ENCODE results near the gene GDI1. TPM values are rescaled to one million over a fixed set of nuclear protein-coding genes. Genes with fewer than 3 reads are reported as not detected.

The GDI1 gene
- total RNA-seq, 2 experiments from 2014 or later = 87.0 to 97.3 TPM

GRCh38 chrX:154432210-154432609, 4.7 kb upstream of the GDI1 start:
- POLR2A ChIA-PET = no interaction called here

GRCh38 chrX:154433605-154434004, 3.3 kb upstream of the GDI1 start:
- POLR2A ChIA-PET = interaction anchor here (0.6 kb wide), 1 partner anchor 70 kb away, joined by 3 read pairs; no protein-coding TSS in a partner anchor
- CTCF ChIA-PET = no interaction called here

More at GRCh38 chrX:154432210-154432609, 4.7 kb upstream of the GDI1 start:
- CTCF ChIA-PET = no interaction called here

- CTCF ChIA-PET = no interaction called here
- POLR2A ChIA-PET = no interaction called here
These were observed 2.4 kb upstream of the GDI1 start for GRCh38 chrX:154434394-154435168.

- CTCF ChIA-PET = no interaction called here
- POLR2A ChIA-PET = no interaction called here
These were observed 1.7 kb upstream of the GDI1 start for GRCh38 chrX:154435171-154435733.

GRCh38 chrX:154436374-154436982, 476 bp upstream of the GDI1 start:
- ChIA-PET CTCF (no interaction called here), POLR2A (no interaction called here)

GRCh38 chrX:154437971-154438893, 1.3 kb downstream of the GDI1 start:
- ChIA-PET POLR2A (no interaction called here), CTCF (no interaction called here)

- POLR2A ChIA-PET = no interaction called here
These were observed 2.9 kb downstream of the GDI1 start for GRCh38 chrX:154439841-154440240.

GRCh38 chrX:154440623-154441357, 3.8 kb downstream of the GDI1 start:
- ChIA-PET POLR2A (no interaction called here), CTCF (interaction anchor here (0.9 kb wide), 1 partner anchor 93 kb away, joined by 3 read pairs; no protein-coding TSS in a partner anchor)

More at GRCh38 chrX:154439841-154440240, 2.9 kb downstream of the GDI1 start:
- CTCF ChIA-PET = no interaction called here

GRCh38 chrX:154441564-154441963, 4.6 kb downstream of the GDI1 start:
- ChIA-PET CTCF (interaction anchor here (0.9 kb wide), 1 partner anchor 92 kb away, joined by 3 read pairs; no protein-coding TSS in a partner anchor), POLR2A (no interaction called here)

- POLR2A ChIA-PET = no interaction called here
- CTCF ChIA-PET = no interaction called here
These were observed 5.2 kb downstream of the GDI1 start for GRCh38 chrX:154441984-154442707.

- CTCF ChIA-PET = interaction anchor here (0.8 kb wide), 1 partner anchor 84 kb away, joined by 3 read pairs; no protein-coding TSS in a partner anchor
These were observed 6.5 kb downstream of the GDI1 start for GRCh38 chrX:154443479-154443910.

GRCh38 chrX:154443992-154444754, 7.2 kb downstream of the GDI1 start, which contains the start of gene FAM50A:
Gene FAM50A, plus strand, starts transcription at chrX:154444141. Its CDS starts 95 bp downstream, at chrX:154444236.
- ChIA-PET CTCF (interaction anchor here (0.8 kb wide), 1 partner anchor 83 kb away, joined by 3 read pairs; no protein-coding TSS in a partner anchor), POLR2A (no interaction called here)

More at GRCh38 chrX:154443479-154443910, 6.5 kb downstream of the GDI1 start:
- POLR2A ChIA-PET = no interaction called here

- CTCF ChIA-PET = interaction anchor here (1.2 kb wide), 1 partner anchor 32 kb away, joined by 3 read pairs; no protein-coding TSS in a partner anchor
- POLR2A ChIA-PET = no interaction called here
These were observed 7.8 kb downstream of the GDI1 start for GRCh38 chrX:154444755-154445246.

GRCh38 chrX:154445776-154446175, 8.8 kb downstream of the GDI1 start:
- ChIA-PET CTCF (interaction anchor here (1.2 kb wide), 1 partner anchor 31 kb away, joined by 3 read pairs; no protein-coding TSS in a partner anchor), POLR2A (no interaction called here)

GRCh38 chrX:154446430-154446829, 9.5 kb downstream of the GDI1 start:
- POLR2A ChIA-PET = no interaction called here

GRCh38 chrX:154448484-154448883, 11.5 kb downstream of the GDI1 start:
- ChIA-PET CTCF (no interaction called here), POLR2A (no interaction called here)

More at GRCh38 chrX:154446430-154446829, 9.5 kb downstream of the GDI1 start:
- CTCF ChIA-PET = no interaction called here

- ChIA-PET POLR2A (interaction anchor here (0.5 kb wide), 1 partner anchor 75 kb away, joined by 3 read pairs; no protein-coding TSS in a partner anchor), CTCF (no interaction called here)
These were observed 12.7 kb downstream of the GDI1 start for GRCh38 chrX:154449618-154450017.
